ENCODE results near the gene ADGRL3.

GRCh38 chr4:61301271-61301670 is 101.1 kb downstream of the ADGRL3 start:
- TF ChIP-seq CTCF (IDR thresholded peaks at IDR 0.05) (no peak), POLR2A (IDR thresholded peaks at IDR 0.05) (no peak)
